ENCODE measurements around the gene GPATCH2L.

The GPATCH2L gene

GRCh38 chr14:76136476-76137110 lies 15.1 kb upstream of the GPATCH2L start:
- DNase-seq, result no peak

GRCh38 chr14:76138119-76138757 lies 13.5 kb upstream of the GPATCH2L start:
- DNase-seq, result no peak

- DNase-seq, result no peak
Observed at GRCh38 chr14:76138758-76139723, 12.7 kb upstream of the GPATCH2L start.

GRCh38 chr14:76143642-76144041 lies 8.1 kb upstream of the GPATCH2L start:
- no peak for DNase-seq

GRCh38 chr14:76146976-76147375 lies 4.7 kb upstream of the GPATCH2L start:
- DNase-seq, result no peak

- no peak for DNase-seq
Observed at GRCh38 chr14:76149196-76149595, 2.5 kb upstream of the GPATCH2L start.

GRCh38 chr14:76152333-76152681 lies 585 bp downstream of the GPATCH2L start:
- DNase-seq, result peak; percentile 6

GRCh38 chr14:76153919-76154318 lies 2.2 kb downstream of the GPATCH2L start:
- DNase-seq, result no peak

GRCh38 chr14:76154539-76155126 lies 2.9 kb downstream of the GPATCH2L start:
- no peak for DNase-seq

GRCh38 chr14:76163668-76164363 lies 12.1 kb downstream of the GPATCH2L start:
- DNase-seq, result no peak

- no peak for DNase-seq
Observed at GRCh38 chr14:76168531-76168930, 16.8 kb downstream of the GPATCH2L start.

- no peak for DNase-seq
Observed at GRCh38 chr14:76169776-76170175, 18.1 kb downstream of the GPATCH2L start.

- no peak for DNase-seq
Observed at GRCh38 chr14:76174982-76175381, 23.3 kb downstream of the GPATCH2L start.

- DNase-seq, result no peak
Observed at GRCh38 chr14:76175942-76176341, 24.2 kb downstream of the GPATCH2L start.

- DNase-seq, result no peak
Observed at GRCh38 chr14:76181546-76181945, 29.8 kb downstream of the GPATCH2L start.

- DNase-seq, result no peak
Observed at GRCh38 chr14:76186308-76187027, 34.7 kb downstream of the GPATCH2L start.

- no peak for DNase-seq
Observed at GRCh38 chr14:76191297-76191696, 39.6 kb downstream of the GPATCH2L start.

GRCh38 chr14:76193696-76194095 lies 42.0 kb downstream of the GPATCH2L start:
- no peak for DNase-seq

- no peak for DNase-seq
Observed at GRCh38 chr14:76194327-76194726, 42.6 kb downstream of the GPATCH2L start.

GRCh38 chr14:76195003-76195402 lies 43.3 kb downstream of the GPATCH2L start:
- DNase-seq, result no peak

- DNase-seq, result no peak
Observed at GRCh38 chr14:76196980-76197695, 45.4 kb downstream of the GPATCH2L start.

Data from DMS153 (cell line).